GM19035 (cell line): ENCODE measurements around the gene KIAA1614.
A peak's percentile ranks its signal among the peaks of the same experiment; 100 is the strongest.

Experiments
- ATAC-seq: cut with Tn5 transposase; IDR thresholded peaks from one replicate; pipeline ENCODE4 v1.9.1; 2021; ENCODE audit not compliant: unreplicated experiment

The KIAA1614 gene, protein sequence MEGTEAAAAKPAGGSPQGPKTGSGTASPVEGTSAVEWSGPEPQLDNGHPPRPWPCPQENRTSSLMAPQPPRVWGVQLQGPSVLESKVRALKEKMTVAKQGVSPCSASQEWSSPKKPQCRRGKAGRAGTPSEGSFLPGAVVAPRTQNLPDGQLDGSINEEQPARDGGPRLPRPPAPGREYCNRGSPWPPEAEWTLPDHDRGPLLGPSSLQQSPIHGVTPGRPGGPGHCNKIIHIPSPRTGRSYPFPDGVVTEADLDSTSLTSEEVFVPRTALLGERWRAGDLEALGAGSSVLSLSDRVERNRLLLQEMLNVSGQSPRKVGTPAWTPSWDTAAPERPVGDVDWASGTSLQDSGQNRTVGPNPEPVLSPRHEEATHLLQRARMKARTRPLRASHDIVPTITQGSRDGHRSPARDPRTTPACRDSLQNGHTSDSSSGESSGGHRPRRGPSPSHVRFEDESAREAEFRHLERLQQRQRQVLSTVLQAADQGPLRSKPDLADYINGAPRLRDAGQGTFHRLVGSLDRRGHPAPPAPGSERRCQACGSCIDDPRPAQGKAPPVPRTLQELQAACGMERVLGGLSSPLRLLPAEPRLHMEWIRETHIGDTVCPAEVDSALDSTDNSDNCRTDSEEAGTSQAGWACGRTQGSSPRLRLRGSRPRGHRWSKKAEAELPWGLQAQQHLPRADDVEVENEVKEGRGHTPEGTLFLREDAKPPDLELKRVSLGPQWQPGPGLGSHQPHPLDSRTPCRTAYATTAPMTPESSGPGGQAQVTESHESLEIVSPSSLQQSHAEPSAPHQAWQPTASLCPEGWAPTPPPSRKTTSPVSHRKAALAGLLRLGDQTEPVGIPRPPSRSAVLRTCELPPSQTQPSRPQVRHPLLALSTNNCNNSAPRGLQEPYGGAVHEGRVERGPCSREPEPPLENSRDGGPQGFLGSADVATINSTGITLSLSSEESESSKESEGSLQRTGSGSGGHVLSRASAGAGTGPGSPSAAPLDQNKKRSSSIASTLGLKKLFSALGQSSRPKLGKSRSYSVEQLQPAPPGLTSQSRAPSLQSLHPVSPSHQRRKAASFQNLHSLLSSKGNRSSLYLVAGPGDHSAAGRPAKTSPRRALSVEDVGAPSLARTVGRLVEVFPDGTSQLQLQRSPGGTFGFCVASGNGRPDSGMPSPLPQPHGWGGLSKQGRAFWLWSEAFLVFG

GRCh38 chr1:180912801-180913565 lies at the start of gene KIAA1614:
Gene KIAA1614 (plus strand): TSS chr1:180912897. CDS start chr1:180913244, 347 bp downstream.
- ATAC-seq, result no peak

DNA sequence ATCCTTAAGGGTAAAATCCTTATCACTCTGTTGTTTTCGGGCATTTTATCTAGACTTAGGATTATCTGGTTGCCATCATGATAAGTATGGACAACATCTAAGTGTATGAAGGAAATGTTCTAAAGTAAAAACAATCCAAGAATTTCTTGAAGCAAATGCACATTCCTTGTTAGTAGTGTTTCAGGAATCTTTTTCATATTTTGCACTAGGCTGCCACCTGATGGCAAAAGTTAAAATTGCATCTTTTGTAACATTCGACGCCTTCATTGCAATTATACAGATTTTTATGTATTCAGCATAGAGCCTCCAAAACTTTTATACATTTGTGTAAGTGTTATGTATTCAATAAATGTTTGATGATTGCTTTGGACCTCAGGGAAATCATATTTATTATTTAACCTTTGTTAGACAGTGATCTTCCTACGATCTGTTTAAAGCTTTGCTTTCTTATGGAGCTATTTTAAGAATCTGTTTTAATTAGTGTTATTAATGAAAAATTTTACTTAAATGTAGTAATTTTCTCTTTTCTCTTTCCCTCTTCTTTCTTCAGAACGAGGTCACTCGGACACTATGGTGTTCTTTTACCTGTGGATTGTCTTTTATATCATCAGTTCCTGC lies 49.4 kb upstream of the KIAA1614 start:
- ATAC-seq, result no peak

DNA sequence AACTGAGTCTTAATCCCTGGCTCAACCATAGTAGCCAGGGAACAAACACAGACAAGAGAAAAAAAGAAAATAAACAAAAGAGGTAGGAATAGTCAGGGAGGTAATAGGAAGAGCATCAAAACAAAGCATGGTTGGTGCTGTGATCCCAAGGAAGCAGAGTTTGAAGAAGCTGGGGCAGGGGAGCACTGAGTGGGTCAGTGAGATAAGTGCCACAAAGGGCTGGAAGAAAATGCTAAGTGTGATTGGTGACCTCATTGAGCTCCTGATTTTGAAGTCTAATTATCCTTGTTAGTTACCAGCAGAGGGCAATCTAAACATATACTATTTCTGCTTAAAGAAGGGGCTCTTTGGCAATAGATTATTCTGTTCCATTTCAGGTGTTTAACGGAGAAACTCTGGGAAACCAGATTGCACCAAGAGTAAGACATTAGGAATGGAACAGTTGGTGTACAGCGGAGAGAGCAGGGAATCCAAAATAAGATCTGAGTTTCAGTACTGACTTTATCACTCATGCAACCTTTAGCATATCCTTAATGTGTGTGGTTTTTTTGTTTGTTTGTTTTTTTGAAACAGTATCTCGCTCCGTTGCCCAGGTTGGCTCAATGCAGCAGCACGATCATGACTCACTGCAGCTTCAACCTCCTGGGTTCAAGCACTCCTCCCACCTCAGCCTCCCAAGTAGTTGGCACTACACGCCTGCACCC lies 30.7 kb upstream of the KIAA1614 start:
- ATAC-seq, result no peak

DNA sequence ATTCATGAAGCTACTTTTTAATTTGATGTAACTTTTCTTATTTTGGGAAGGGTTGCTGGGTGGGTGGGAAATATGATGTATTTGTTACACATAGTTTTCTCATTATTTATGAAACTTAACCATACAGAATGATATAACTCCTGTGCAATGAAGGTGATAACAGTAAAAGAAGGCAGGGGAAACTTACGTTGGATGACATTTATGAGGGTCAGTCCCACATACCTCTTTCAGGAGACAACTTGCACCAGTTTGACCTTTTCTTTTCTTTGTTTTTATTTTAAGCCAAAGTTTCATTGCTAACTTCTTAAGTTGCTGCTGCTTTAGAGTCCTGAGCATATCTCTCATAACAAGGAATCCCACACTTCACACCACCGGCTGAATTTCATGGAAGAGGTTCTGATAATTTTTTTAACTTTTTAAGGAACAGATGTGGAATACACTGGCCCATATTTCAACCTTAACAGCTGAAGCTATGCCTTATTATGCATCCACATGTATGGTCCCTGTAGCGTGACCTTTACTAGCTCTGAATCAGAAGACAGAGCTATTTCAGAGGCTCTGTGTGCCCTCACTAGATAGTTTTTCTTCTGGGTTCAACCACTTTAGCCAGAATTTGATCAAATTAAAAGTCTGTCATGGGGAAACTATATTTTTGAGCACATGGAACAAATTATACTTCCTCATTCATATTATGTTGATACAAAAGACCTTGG lies 28.0 kb upstream of the KIAA1614 start:
- ATAC-seq, result no peak

DNA sequence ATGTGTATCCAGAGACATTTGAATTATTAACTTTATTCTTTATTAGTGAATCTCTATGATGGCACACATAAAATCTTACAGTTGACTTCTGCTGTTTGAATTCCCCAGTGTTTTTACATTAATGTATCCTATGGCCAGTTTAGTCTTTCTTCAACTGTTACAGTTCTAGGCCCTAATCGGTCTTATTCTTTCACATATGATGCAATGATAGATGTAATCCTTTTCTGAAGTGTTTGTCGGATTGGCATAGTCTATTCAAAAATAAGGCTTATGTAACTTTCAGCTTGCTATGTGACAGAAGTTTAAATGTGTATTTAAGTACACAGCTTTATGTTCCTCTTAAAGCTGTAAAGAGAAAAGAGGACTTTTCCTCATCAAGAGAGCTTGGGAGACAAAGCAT lies 26.4 kb upstream of the KIAA1614 start:
- ATAC-seq, result no peak

DNA sequence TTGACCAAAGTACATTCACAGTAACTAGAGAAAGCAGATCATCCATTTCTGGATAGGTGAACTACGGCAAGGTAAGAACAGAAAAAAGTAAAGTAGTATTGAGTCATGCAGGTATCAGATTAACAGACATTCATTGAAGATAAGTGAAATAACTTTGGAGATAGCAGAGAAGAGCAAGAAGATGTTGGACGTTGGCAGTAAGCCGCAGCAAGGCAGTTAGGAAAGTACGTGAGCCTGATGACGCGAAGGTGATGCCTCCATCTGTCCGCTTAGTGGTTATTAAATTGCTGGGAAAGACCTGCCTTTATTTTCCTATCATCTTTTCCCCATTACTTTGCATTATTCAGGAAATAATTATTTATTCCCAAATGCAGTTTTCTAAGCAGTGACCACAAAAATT lies 24.9 kb upstream of the KIAA1614 start:
- no peak for ATAC-seq

DNA sequence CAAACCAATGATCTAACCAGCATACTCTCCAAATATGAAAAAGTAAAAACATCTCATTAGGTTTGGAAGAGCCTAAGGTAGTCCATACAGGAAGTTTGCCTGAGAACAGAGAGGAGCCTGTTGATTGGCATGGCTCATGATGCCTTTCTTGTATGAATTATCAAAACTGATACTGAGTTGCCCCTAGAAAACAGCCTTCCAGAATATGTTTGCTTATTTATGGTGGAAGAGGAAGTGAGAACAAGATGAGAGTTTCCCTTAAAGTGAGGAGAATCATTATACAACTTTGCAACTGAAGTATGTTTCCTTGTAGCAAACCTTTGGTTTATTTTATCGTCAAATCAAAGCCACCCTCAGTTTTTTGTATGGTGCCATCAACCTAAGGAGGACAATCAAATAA lies 23.8 kb upstream of the KIAA1614 start:
- peak; percentile 69 for ATAC-seq

- no peak for ATAC-seq
These were observed 23.4 kb upstream of the KIAA1614 start for GRCh38 chr1:180889325-180889724.

DNA sequence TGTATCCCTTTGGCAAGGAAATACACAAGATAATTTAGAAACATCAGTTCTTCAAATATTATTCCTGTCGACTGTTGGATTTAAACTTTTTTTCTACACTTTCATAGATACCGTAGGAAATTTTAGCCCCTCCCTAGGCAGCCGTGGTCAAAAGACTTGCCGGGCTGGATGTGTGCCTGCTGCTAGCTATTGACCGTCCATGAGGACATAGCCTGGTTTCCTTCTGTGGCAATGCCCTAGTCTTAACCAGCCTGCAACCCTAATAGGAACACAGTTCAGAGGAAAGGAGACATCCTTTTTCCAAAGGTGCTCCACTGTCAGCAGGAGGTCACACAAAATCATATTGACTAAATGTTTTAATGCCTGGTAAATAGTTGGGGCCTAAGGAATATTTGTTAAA lies 20.4 kb upstream of the KIAA1614 start:
- no peak for ATAC-seq

- ATAC-seq, result no peak
These were observed 20.0 kb upstream of the KIAA1614 start for GRCh38 chr1:180892675-180893074.

GRCh38 chr1:180893614-180894013 lies 19.1 kb upstream of the KIAA1614 start:
- ATAC-seq, result no peak

GRCh38 chr1:180896161-180896560 lies 16.5 kb upstream of the KIAA1614 start:
- ATAC-seq, result no peak

GRCh38 chr1:180898441-180899219 lies 14.1 kb upstream of the KIAA1614 start:
- ATAC-seq, result no peak

DNA sequence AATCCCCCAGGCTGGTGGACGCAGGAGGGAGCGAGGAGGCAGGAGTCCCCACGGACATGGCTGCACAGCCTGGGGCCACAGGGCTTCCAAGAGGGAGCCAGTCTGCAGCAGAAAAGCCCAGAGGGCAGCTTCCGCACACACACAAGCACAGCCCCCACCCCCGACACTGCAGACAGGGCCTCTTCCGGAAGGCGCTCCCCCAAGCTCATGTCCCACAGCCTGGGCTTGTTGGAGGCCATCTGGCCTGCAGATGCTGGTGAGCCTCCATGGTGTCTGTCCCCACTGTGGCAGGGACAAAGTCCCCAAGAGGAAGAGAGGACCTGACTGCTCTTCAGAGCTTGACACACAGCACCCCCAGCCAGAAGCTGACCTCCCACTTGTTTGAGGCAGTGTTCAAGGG lies 13.4 kb upstream of the KIAA1614 start:
- ATAC-seq, result no peak

- ATAC-seq, result no peak
These were observed 11.4 kb upstream of the KIAA1614 start for GRCh38 chr1:180901076-180901990.

DNA sequence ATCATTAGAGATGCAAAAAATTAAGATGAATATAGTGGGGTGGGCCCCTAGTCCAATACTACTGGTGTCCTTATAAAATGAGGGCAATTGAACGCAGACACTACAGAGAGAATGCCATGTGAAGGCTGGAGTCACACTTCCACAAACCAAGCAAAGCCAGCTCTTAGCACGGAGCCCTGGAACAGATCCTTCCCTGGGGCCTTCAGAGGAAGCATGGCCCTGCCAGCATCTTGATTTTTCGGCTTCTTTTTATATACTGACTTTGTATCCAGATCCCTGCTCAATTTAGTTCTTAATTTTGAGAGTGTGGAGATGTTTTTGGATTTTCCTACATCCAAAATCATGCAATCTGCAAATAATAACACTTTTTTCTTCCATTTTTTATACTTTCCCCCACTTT lies 10.2 kb upstream of the KIAA1614 start:
- ATAC-seq, result no peak

DNA sequence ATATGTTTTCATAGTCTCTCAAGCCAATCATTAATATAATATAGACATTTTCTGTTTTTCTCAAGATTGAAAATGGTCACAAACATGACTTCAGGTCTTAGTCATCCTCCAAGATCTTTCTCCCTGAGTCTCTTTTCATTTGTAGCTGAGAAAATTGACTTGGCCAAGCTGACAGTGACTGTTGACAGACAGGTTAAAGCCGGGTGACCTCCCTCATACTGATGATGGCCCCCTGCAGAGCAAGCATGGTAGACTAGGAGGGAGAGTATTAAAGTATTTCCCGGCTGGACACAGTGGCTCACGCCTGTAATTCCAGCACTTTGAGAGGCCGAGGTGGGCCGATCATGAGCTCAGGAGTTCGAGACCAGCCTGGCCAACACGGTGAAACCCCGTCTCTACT lies 6.8 kb upstream of the KIAA1614 start:
- ATAC-seq, result no peak
